ENCODE data around the gene NEAT1. TPM values are rescaled to one million over a fixed set of nuclear protein-coding genes. Genes with fewer than 3 reads are reported as not detected.
A peak's percentile ranks its signal among the peaks of the same experiment; 100 is the strongest.

Gene NEAT1
- total RNA-seq, 5 donors from 2014 or later (not counting 1 experiment from before 2014, with no cell fraction given) = 368 to 1,017 (median 906) TPM

GRCh38 chr11:65433657-65434056, 11.1 kb downstream of the NEAT1 start:
- H3K27ac ChIP-seq (ENCODE audit: low read length) = no peak overlapping the region
- ChIA-PET CTCF (interaction anchor here in 1 of 2 donors (0.9 kb wide), 1 partner anchor 68 kb away, joined by 3 read pairs; no protein-coding TSS in a partner anchor), POLR2A (interaction anchor here in 1 of 2 donors (0.9 kb wide), 1 partner anchor 9 kb away, joined by 6 read pairs; no protein-coding TSS in a partner anchor)
- no CpG with 5 or more reads among the region's 2 CpGs for WGBS (ENCODE audit: insufficient coverage)
- H3K4me3 ChIP-seq (ENCODE audit: control insufficient read depth in 1 of 2, extremely low read depth in 1 of 2, low read length in 1 of 2) = no peak overlapping the region
- no peaks in the 10 kb centered on the region for H3K27me3 ChIP-seq (replicated peaks in 1 of 2; ENCODE audit: control insufficient read depth in 2 of 2, extremely low read depth in 1 of 2, insufficient read depth in 2 of 2, low read length in 1 of 2)
- peaks cover 87 to 89% (median 88%) of the 10 kb centered on the region in 3 donors for H3K4me1 Mint-ChIP-seq
- no peak for ATAC-seq (replicated peaks in 1 of 4)
- no peaks in the 10 kb centered on the region for H3K9me3 ChIP-seq
- H3K4me1 ChIP-seq (ENCODE audit: control insufficient read depth in 1 of 2, extremely low read depth in 1 of 2, insufficient read depth in 2 of 2, low read length in 2 of 2) = peaks cover 35 to 38% of the 10 kb centered on the region in 2 experiments
- no peak overlapping the region for H3K4me3 Mint-ChIP-seq
- no peak for DNase-seq
- no peaks in the 10 kb centered on the region for H3K9me3 Mint-ChIP-seq
- H3K36me3 ChIP-seq (ENCODE audit: control insufficient read depth in 2 of 2, extremely low read depth in 1 of 2, insufficient read depth in 1 of 2, low read length in 1 of 2) = peaks cover 8 to 44% of the 10 kb centered on the region in 2 donors
- H3K36me3 Mint-ChIP-seq = peaks cover 42% of the 10 kb centered on the region
- peak overlapping the region; percentile 44 to 80 for H3K27ac Mint-ChIP-seq
- H3K27me3 Mint-ChIP-seq = no peaks in the 10 kb centered on the region

- Histone ChIP-seq H3K4me3 (ENCODE audit: control insufficient read depth in 1 of 2, extremely low read depth in 1 of 2, low read length in 1 of 2) (no peak overlapping the region), H3K9me3 (no peaks in the 10 kb centered on the region), H3K27ac (ENCODE audit: low read length) (no peak overlapping the region), H3K4me1 (ENCODE audit: control insufficient read depth in 1 of 2, extremely low read depth in 1 of 2, insufficient read depth in 2 of 2, low read length in 2 of 2) (peaks cover 33% of the 10 kb centered on the region in 2 experiments), H3K27me3 (replicated peaks in 1 of 2; ENCODE audit: control insufficient read depth in 2 of 2, extremely low read depth in 1 of 2, insufficient read depth in 2 of 2, low read length in 1 of 2) (no peaks in the 10 kb centered on the region), H3K36me3 (ENCODE audit: control insufficient read depth in 2 of 2, extremely low read depth in 1 of 2, insufficient read depth in 1 of 2, low read length in 1 of 2) (peaks cover 8 to 49% of the 10 kb centered on the region in 2 donors)
- H3K9me3 Mint-ChIP-seq = no peaks in the 10 kb centered on the region
- H3K4me1 Mint-ChIP-seq = peaks cover 87 to 89% (median 88%) of the 10 kb centered on the region in 3 donors
- H3K27me3 Mint-ChIP-seq = no peaks in the 10 kb centered on the region
- POLR2A ChIA-PET = interaction anchor here in 1 of 2 donors (0.9 kb wide), 1 partner anchor 10 kb away, joined by 6 read pairs; no protein-coding TSS in a partner anchor
- CTCF ChIA-PET = interaction anchor here in 1 of 2 donors (0.9 kb wide), 1 partner anchor 68 kb away, joined by 3 read pairs; no protein-coding TSS in a partner anchor
- H3K4me3 Mint-ChIP-seq = no peak overlapping the region
- H3K36me3 Mint-ChIP-seq = peaks cover 47% of the 10 kb centered on the region
- DNase-seq = no peak
- no CpG with 5 or more reads among the region's 6 CpGs for WGBS (ENCODE audit: insufficient coverage)
- peak overlapping the region; percentile 44 to 73 for H3K27ac Mint-ChIP-seq
- ATAC-seq (replicated peaks in 1 of 4) = no peak
These were observed 11.6 kb downstream of the NEAT1 start for GRCh38 chr11:65434057-65434666.

GRCh38 chr11:65434667-65435410, 12.2 kb downstream of the NEAT1 start:
- DNase-seq (no peak), ATAC-seq (replicated peaks in 1 of 4) (no peak)
- Mint-ChIP-seq H3K9me3 (no peaks in the 10 kb centered on the region), H3K4me3 (no peak overlapping the region), H3K27ac (peak overlapping the region; percentile 44 to 73), H3K4me1 (peaks cover 87 to 89% (median 88%) of the 10 kb centered on the region in 3 donors), H3K36me3 (peaks cover 50% of the 10 kb centered on the region), H3K27me3 (no peaks in the 10 kb centered on the region)
- H3K36me3 ChIP-seq (ENCODE audit: control insufficient read depth in 2 of 2, extremely low read depth in 1 of 2, insufficient read depth in 1 of 2, low read length in 1 of 2) = peaks cover 8 to 49% of the 10 kb centered on the region in 2 donors
- no peaks in the 10 kb centered on the region for H3K27me3 ChIP-seq (replicated peaks in 1 of 2; ENCODE audit: control insufficient read depth in 2 of 2, extremely low read depth in 1 of 2, insufficient read depth in 2 of 2, low read length in 1 of 2)
- H3K9me3 ChIP-seq = no peaks in the 10 kb centered on the region
- 96% methylated on average over 4 of the region's 5 CpGs for WGBS (ENCODE audit: insufficient coverage)
- ChIA-PET CTCF (no interaction called here), POLR2A (interaction anchor here in 1 of 2 donors (0.9 kb wide), 1 partner anchor 10 kb away, joined by 6 read pairs; no protein-coding TSS in a partner anchor)
- no peak overlapping the region for H3K4me3 ChIP-seq (ENCODE audit: control insufficient read depth in 1 of 2, extremely low read depth in 1 of 2, low read length in 1 of 2)
- H3K27ac ChIP-seq (ENCODE audit: low read length) = no peak overlapping the region
- peaks cover 26 to 34% of the 10 kb centered on the region in 2 experiments for H3K4me1 ChIP-seq (ENCODE audit: control insufficient read depth in 1 of 2, extremely low read depth in 1 of 2, insufficient read depth in 2 of 2, low read length in 2 of 2)

GRCh38 chr11:65435411-65435931, 12.9 kb downstream of the NEAT1 start:
- no peaks in the 10 kb centered on the region for H3K9me3 ChIP-seq
- POLR2A ChIA-PET = no interaction called here
- H3K36me3 Mint-ChIP-seq = peaks cover 50% of the 10 kb centered on the region

GRCh38 chr11:65435981-65436411, 13.4 kb downstream of the NEAT1 start:
- Mint-ChIP-seq H3K9me3 (no peaks in the 10 kb centered on the region), H3K36me3 (peaks cover 53% of the 10 kb centered on the region), H3K27ac (peak overlapping the region in 1 of 2 donors; percentile 72), H3K4me3 (no peak overlapping the region), H3K4me1 (peaks cover 87 to 89% (median 88%) of the 10 kb centered on the region in 3 donors), H3K27me3 (no peaks in the 10 kb centered on the region)
- ATAC-seq (replicated peaks in 1 of 4) (no peak), DNase-seq (no peak)
- no peaks in the 10 kb centered on the region for H3K27me3 ChIP-seq (replicated peaks in 1 of 2; ENCODE audit: control insufficient read depth in 2 of 2, extremely low read depth in 1 of 2, insufficient read depth in 2 of 2, low read length in 1 of 2)
- H3K4me3 ChIP-seq (ENCODE audit: control insufficient read depth in 1 of 2, extremely low read depth in 1 of 2, low read length in 1 of 2) = no peak overlapping the region
- ChIA-PET POLR2A (no interaction called here), CTCF (no interaction called here)
- peaks cover 15 to 35% of the 10 kb centered on the region in 2 experiments for H3K4me1 ChIP-seq (ENCODE audit: control insufficient read depth in 1 of 2, extremely low read depth in 1 of 2, insufficient read depth in 2 of 2, low read length in 2 of 2)
- peaks cover 8 to 49% of the 10 kb centered on the region in 2 donors for H3K36me3 ChIP-seq (ENCODE audit: control insufficient read depth in 2 of 2, extremely low read depth in 1 of 2, insufficient read depth in 1 of 2, low read length in 1 of 2)
- 98% methylated on average over 7 of the region's 8 CpGs for WGBS (ENCODE audit: insufficient coverage)
- no peaks in the 10 kb centered on the region for H3K9me3 ChIP-seq
- peak overlapping the region; percentile 6 for H3K27ac ChIP-seq (ENCODE audit: low read length)

More at GRCh38 chr11:65435411-65435931, 12.9 kb downstream of the NEAT1 start:
- no peaks in the 10 kb centered on the region for H3K27me3 ChIP-seq (replicated peaks in 1 of 2; ENCODE audit: control insufficient read depth in 2 of 2, extremely low read depth in 1 of 2, insufficient read depth in 2 of 2, low read length in 1 of 2)
- no peak overlapping the region for H3K27ac ChIP-seq (ENCODE audit: low read length)
- H3K4me1 Mint-ChIP-seq = peaks cover 87 to 89% (median 88%) of the 10 kb centered on the region in 3 donors
- no peak overlapping the region for H3K4me3 ChIP-seq (ENCODE audit: control insufficient read depth in 1 of 2, extremely low read depth in 1 of 2, low read length in 1 of 2)
- DNase-seq = no peak
- no peaks in the 10 kb centered on the region for H3K9me3 Mint-ChIP-seq
- H3K27me3 Mint-ChIP-seq = no peaks in the 10 kb centered on the region
- no peak overlapping the region for H3K4me3 Mint-ChIP-seq
- CTCF ChIA-PET = no interaction called here
- WGBS (ENCODE audit: insufficient coverage) = 87% methylated on average over 2 of the region's 9 CpGs
- no peak for ATAC-seq (replicated peaks in 1 of 4)
- H3K4me1 ChIP-seq (ENCODE audit: control insufficient read depth in 1 of 2, extremely low read depth in 1 of 2, insufficient read depth in 2 of 2, low read length in 2 of 2) = peaks cover 20 to 33% of the 10 kb centered on the region in 2 experiments
- peak overlapping the region; percentile 8 to 44 for H3K27ac Mint-ChIP-seq
- peaks cover 8 to 49% of the 10 kb centered on the region in 2 donors for H3K36me3 ChIP-seq (ENCODE audit: control insufficient read depth in 2 of 2, extremely low read depth in 1 of 2, insufficient read depth in 1 of 2, low read length in 1 of 2)
